D721Med (cell line): ENCODE measurements around the gene ACBD3.

ENCODE experiments used
- DNase-seq: peaks from one replicate; pipeline ENCODE4 v3.0.0; 2011; ENCODE audit warnings: low spot score; ENCODE audit not compliant: insufficient read length
- FAIRE-seq: peaks from 2 replicates; lab custom pipeline; 2011; peaks lifted over from hg19 to GRCh38; lab: Jason Lieb, UNC
- CTCF ChIP-seq: IDR thresholded peaks from 2 replicates; pipeline ENCODE4 v1.5.1; 2012; ENCODE audit warnings: mild to moderate bottlenecking, control low read depth; ENCODE audit not compliant: insufficient read depth; ENCODE audit errors: missing control alignments

Gene ACBD3

GRCh38 chr1:226108935-226109828 is 77.4 kb downstream of the ACBD3 start:
- no peak for FAIRE-seq
- DNase-seq = no peak
- no peak for TF ChIP-seq CTCF

GRCh38 chr1:226107471-226108460 is 78.8 kb downstream of the ACBD3 start:
- no peak for TF ChIP-seq CTCF
- DNase-seq (no peak), FAIRE-seq (no peak)

GRCh38 chr1:226104671-226105121 is 81.8 kb downstream of the ACBD3 start:
- FAIRE-seq (no peak), DNase-seq (no peak)
- no peak for TF ChIP-seq CTCF

GRCh38 chr1:226100436-226101391 is 85.8 kb downstream of the ACBD3 start:
- FAIRE-seq (no peak), DNase-seq (peak; percentile 89)
- no peak for TF ChIP-seq CTCF

- FAIRE-seq (no peak), DNase-seq (no peak)
- TF ChIP-seq CTCF = no peak
Observed at GRCh38 chr1:226098870-226099835, 87.4 kb downstream of the ACBD3 start.
